ENCODE measurements around the gene CFAP52. TPM values are rescaled to one million over a fixed set of nuclear protein-coding genes. Genes with fewer than 3 reads are reported as not detected.
A peak's percentile ranks its signal among the peaks of the same experiment; 100 is the strongest.

The CFAP52 gene
- total and polyA plus RNA-seq, 2 experiments from 2014 or later = not detected

GRCh38 chr17:9672691-9673090 is 96.2 kb downstream of the CFAP52 start:
- Histone ChIP-seq H3F3A (replicated peaks; ENCODE audit: low read depth) (no peaks in the 10 kb centered on the region), H3K36me3 (ENCODE audit: insufficient read depth) (no peaks in the 10 kb centered on the region), H3K4me2 (no peak overlapping the region), H3K27me3 (ENCODE audit: insufficient read depth) (no peaks in the 10 kb centered on the region), H4K20me1 (replicated peaks; ENCODE audit: insufficient read depth) (no peaks in the 10 kb centered on the region; the same call in 1 of the 2 replicates), H3K4me3 (no peak overlapping the region), H3K4me1 (ENCODE audit: insufficient read depth) (0 out of 2 replicates have a peak, but pooled peaks cover 6% of the 10 kb centered on the region), H2AFZ (no peak overlapping the region), H3K79me2 (replicated peaks; ENCODE audit: insufficient read depth) (no peaks in the 10 kb centered on the region), H3K9me2 (ENCODE audit: insufficient read depth) (no peaks in the 10 kb centered on the region), H3K27ac (ENCODE audit: low read depth) (no peak overlapping the region)
- ATAC-seq (no peak), DNase-seq (ENCODE audit: low spot score) (no peak)
- H3K4me3 Mint-ChIP-seq = no peak overlapping the region
- peaks cover 25% of the 10 kb centered on the region for H3K4me1 Mint-ChIP-seq
- H3K36me3 Mint-ChIP-seq (ENCODE audit: low read depth) = peaks cover under 1% of the 10 kb centered on the region
- H3K27me3 Mint-ChIP-seq (ENCODE audit: insufficient read depth, low read depth, poor library complexity) = no peaks in the 10 kb centered on the region
- no peak overlapping the region for H3K27ac Mint-ChIP-seq
- H3K9me3 Mint-ChIP-seq = no peaks in the 10 kb centered on the region
- TF ChIP-seq CREB1 (CRISPR knock-in tag; IDR thresholded peaks at IDR 0.05; ENCODE audit: low read depth) (no peak), EZH2 (IDR thresholded peaks at IDR 0.05; ENCODE audit: low read depth, unreplicated experiment) (no peak), STAT1 (IDR thresholded peaks at IDR 0.05; ENCODE audit: unreplicated experiment) (no peak), REST (IDR thresholded peaks at IDR 0.05; ENCODE audit: unreplicated experiment) (no peak), ZNF331 (CRISPR knock-in tag; IDR thresholded peaks at IDR 0.05; ENCODE audit: low read depth) (no peak), EZH2phosphoT487 (IDR thresholded peaks at IDR 0.05; ENCODE audit: unreplicated experiment) (no peak), NANOG (IDR thresholded peaks at IDR 0.05; ENCODE audit: borderline replicate concordance) (no peak), JUNB (IDR thresholded peaks at IDR 0.05; ENCODE audit: unreplicated experiment) (no peak)
- TF ChIP-seq, protein P1, sequence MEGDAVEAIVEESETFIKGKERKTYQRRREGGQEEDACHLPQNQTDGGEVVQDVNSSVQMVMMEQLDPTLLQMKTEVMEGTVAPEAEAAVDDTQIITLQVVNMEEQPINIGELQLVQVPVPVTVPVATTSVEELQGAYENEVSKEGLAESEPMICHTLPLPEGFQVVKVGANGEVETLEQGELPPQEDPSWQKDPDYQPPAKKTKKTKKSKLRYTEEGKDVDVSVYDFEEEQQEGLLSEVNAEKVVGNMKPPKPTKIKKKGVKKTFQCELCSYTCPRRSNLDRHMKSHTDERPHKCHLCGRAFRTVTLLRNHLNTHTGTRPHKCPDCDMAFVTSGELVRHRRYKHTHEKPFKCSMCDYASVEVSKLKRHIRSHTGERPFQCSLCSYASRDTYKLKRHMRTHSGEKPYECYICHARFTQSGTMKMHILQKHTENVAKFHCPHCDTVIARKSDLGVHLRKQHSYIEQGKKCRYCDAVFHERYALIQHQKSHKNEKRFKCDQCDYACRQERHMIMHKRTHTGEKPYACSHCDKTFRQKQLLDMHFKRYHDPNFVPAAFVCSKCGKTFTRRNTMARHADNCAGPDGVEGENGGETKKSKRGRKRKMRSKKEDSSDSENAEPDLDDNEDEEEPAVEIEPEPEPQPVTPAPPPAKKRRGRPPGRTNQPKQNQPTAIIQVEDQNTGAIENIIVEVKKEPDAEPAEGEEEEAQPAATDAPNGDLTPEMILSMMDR (conservative IDR thresholded peaks at IDR 0.05; ENCODE audit: low read depth in 2 of 2) = no peak

DNA sequence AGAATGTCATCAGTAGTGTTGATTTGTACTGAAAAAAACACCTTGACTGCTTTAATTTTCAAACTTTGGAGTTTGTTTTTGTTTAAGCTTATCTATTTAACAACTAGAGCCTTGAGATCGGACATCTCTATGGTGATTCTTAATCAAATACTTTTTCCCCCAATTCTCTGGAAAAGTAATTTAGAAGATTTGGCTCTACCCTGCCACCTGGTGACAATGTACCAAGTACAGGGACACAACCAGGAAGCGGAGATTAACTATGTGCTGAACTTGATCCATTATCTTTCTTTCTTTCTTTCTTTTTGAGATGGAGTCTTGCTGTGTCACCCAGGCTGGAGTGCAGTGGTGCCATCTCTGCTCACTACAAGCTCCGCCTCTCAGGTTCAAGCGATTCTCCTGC is 99.6 kb downstream of the CFAP52 start:
- no peaks in the 10 kb centered on the region for H3K79me2 ChIP-seq (replicated peaks; ENCODE audit: insufficient read depth)
- H3K27ac ChIP-seq (ENCODE audit: low read depth) = no peak overlapping the region
- H3K4me3 Mint-ChIP-seq = no peak overlapping the region
- TF ChIP-seq, protein P1 (conservative IDR thresholded peaks at IDR 0.05; ENCODE audit: low read depth in 2 of 2) = peak; percentile 49 to 58
- TF ChIP-seq, protein P2, sequence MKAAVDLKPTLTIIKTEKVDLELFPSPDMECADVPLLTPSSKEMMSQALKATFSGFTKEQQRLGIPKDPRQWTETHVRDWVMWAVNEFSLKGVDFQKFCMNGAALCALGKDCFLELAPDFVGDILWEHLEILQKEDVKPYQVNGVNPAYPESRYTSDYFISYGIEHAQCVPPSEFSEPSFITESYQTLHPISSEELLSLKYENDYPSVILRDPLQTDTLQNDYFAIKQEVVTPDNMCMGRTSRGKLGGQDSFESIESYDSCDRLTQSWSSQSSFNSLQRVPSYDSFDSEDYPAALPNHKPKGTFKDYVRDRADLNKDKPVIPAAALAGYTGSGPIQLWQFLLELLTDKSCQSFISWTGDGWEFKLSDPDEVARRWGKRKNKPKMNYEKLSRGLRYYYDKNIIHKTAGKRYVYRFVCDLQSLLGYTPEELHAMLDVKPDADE (IDR thresholded peaks at IDR 0.05) = no peak
- no peak for TF ChIP-seq ZNF331 (CRISPR knock-in tag; IDR thresholded peaks at IDR 0.05; ENCODE audit: low read depth)
- no peak overlapping the region for H3K4me3 ChIP-seq
- ATAC-seq = no peak
- H3K9me2 ChIP-seq (ENCODE audit: insufficient read depth) = no peaks in the 10 kb centered on the region; the same call in 1 of the 2 replicates
- H4K20me1 ChIP-seq (replicated peaks; ENCODE audit: insufficient read depth) = no peaks in the 10 kb centered on the region; the same call in 1 of the 2 replicates
- H3K4me1 ChIP-seq (ENCODE audit: insufficient read depth) = no peaks in the 10 kb centered on the region
- H2AFZ ChIP-seq = no peak overlapping the region
- H3K27ac Mint-ChIP-seq = no peak overlapping the region
- H3F3A ChIP-seq (replicated peaks; ENCODE audit: low read depth) = no peaks in the 10 kb centered on the region
- no peaks in the 10 kb centered on the region for H3K27me3 Mint-ChIP-seq (ENCODE audit: insufficient read depth, low read depth, poor library complexity)
- peaks cover 11% of the 10 kb centered on the region for H3K36me3 ChIP-seq (ENCODE audit: insufficient read depth)
- peaks cover 3% of the 10 kb centered on the region; the same call in 2 of the 3 replicates for H3K4me1 Mint-ChIP-seq
- peaks cover 18% of the 10 kb centered on the region for H3K36me3 Mint-ChIP-seq (ENCODE audit: low read depth)
- peaks cover 13% of the 10 kb centered on the region; the same call in 2 of the 3 replicates for H3K9me3 Mint-ChIP-seq
- H3K4me2 ChIP-seq = no peak overlapping the region
- H3K27me3 ChIP-seq (ENCODE audit: insufficient read depth) = no peaks in the 10 kb centered on the region
- DNase-seq (ENCODE audit: low spot score) = peak; percentile 46
